Mesenchymal stem cell (in vitro differentiated cells and primary cell): Measurements from ENCODE around the gene CCDC116.

Source experiments
- DNase-seq: peaks from one replicate; pipeline ENCODE4 v3.0.0-alpha.2; 2013
- H2AFZ ChIP-seq: one replicate; pipeline ENCODE4 v1.6.1; 2013; ENCODE audit warnings: low read depth, mild to moderate bottlenecking, control low read depth, inconsistent platforms, low read length, moderate library complexity
- H2AK5ac ChIP-seq: 2 replicates; pipeline ENCODE4 v1.6.1; 2013; ENCODE audit warnings: low read length, moderate library complexity, mild to moderate bottlenecking, inconsistent platforms; ENCODE audit not compliant: severe bottlenecking
- H2BK120ac ChIP-seq: one replicate; pipeline ENCODE4 v1.6.1; 2013; ENCODE audit warnings: low read depth, mild to moderate bottlenecking, inconsistent platforms, low read length, moderate library complexity
- H2BK12ac ChIP-seq, 2 experiments: one replicate each; pipeline ENCODE4 v1.6.1; 2013; ENCODE audit warnings: inconsistent platforms in 2 of 2, low read length in 2 of 2, mild to moderate bottlenecking in 2 of 2, moderate library complexity in 2 of 2, control low read depth in 1 of 2
- H2BK15ac ChIP-seq: one replicate; pipeline ENCODE4 v1.6.1; 2013; ENCODE audit warnings: mild to moderate bottlenecking, low read depth, inconsistent platforms; ENCODE audit not compliant: poor library complexity, severe bottlenecking
- H2BK5ac ChIP-seq: 2 replicates; pipeline ENCODE4 v1.6.1; 2013; ENCODE audit warnings: low read depth, mild to moderate bottlenecking, low read length, control low read depth, inconsistent platforms; ENCODE audit not compliant: poor library complexity, severe bottlenecking
- H3K14ac ChIP-seq, 2 experiments: one replicate each; pipeline ENCODE4 v1.6.1; 2013; ENCODE audit warnings: inconsistent platforms in 2 of 2, low read length in 2 of 2, control low read depth in 1 of 2, mild to moderate bottlenecking in 1 of 2, moderate library complexity in 1 of 2
- H3K18ac ChIP-seq, 2 experiments: one replicate each; pipeline ENCODE4 v1.6.1; 2013; ENCODE audit warnings: inconsistent platforms in 2 of 2, low read length in 2 of 2, control low read depth in 1 of 2, low read depth in 1 of 2, mild to moderate bottlenecking in 1 of 2
- H3K23ac ChIP-seq, 2 experiments: one replicate each; pipeline ENCODE4 v1.6.1; 2013; ENCODE audit warnings: inconsistent platforms in 2 of 2, low read length in 2 of 2, mild to moderate bottlenecking in 2 of 2, moderate library complexity in 2 of 2, control low read depth in 1 of 2
- H3K27ac ChIP-seq: 2 replicates; pipeline ENCODE4 v1.5.1; 2013; ENCODE audit warnings: mild to moderate bottlenecking, moderate library complexity, low read length, control low read depth, inconsistent platforms; ENCODE audit not compliant: poor library complexity, severe bottlenecking
- H3K27me3 ChIP-seq, 2 experiments: 2 replicates each; pipeline versions ENCODE4 v1.6.1 to v1.7.0; 2013; ENCODE audit warnings: low read length in 2 of 2, mild to moderate bottlenecking in 2 of 2, moderate library complexity in 2 of 2, control low read depth in 1 of 2, inconsistent platforms in 1 of 2; ENCODE audit not compliant: control insufficient read depth in 1 of 2, insufficient read depth in 1 of 2
- H3K36me3 ChIP-seq, 2 experiments: 2 replicates each; pipeline versions ENCODE4 v1.6.1 to v1.7.0; 2013; ENCODE audit warnings: low read length in 2 of 2, control low read depth in 1 of 2, inconsistent platforms in 1 of 2, low read depth in 1 of 2, mild to moderate bottlenecking in 1 of 2; ENCODE audit not compliant: insufficient read depth in 2 of 2, control insufficient read depth in 1 of 2
- H3K4ac ChIP-seq, 2 experiments: one replicate each; pipeline ENCODE4 v1.6.1; 2013; ENCODE audit warnings: inconsistent platforms in 2 of 2, low read length in 2 of 2, mild to moderate bottlenecking in 2 of 2, moderate library complexity in 2 of 2, control low read depth in 1 of 2, low read depth in 1 of 2
- H3K4me1 ChIP-seq: 2 replicates; pipeline ENCODE4 v1.6.1; 2013; ENCODE audit warnings: low read depth, low read length, control low read depth; ENCODE audit not compliant: control insufficient read depth, insufficient read depth
- H3K4me2 ChIP-seq: 2 replicates; pipeline ENCODE4 v1.6.1; 2013; ENCODE audit warnings: low read length, mild to moderate bottlenecking, inconsistent platforms; ENCODE audit not compliant: poor library complexity, severe bottlenecking
- H3K4me3 ChIP-seq, 2 experiments: 2 replicates each; pipeline versions ENCODE4 v1.5.1 to v1.7.0; 2013; ENCODE audit warnings: low read length in 2 of 2, mild to moderate bottlenecking in 2 of 2, control low read depth in 1 of 2, low read depth in 1 of 2; ENCODE audit not compliant: insufficient read depth in 1 of 2
- H3K79me1 ChIP-seq: replicated peaks from 2 replicates; pipeline ENCODE4 v1.6.1; 2013; ENCODE audit warnings: mild to moderate bottlenecking, control low read depth, low read length, inconsistent platforms; ENCODE audit not compliant: poor library complexity, severe bottlenecking
- H3K9ac ChIP-seq: 2 replicates; pipeline ENCODE4 v1.7.0; 2013; ENCODE audit warnings: mild to moderate bottlenecking, low read length, moderate library complexity
- H3K9me3 ChIP-seq: 2 replicates; pipeline ENCODE4 v1.7.0; 2013; ENCODE audit warnings: mild to moderate bottlenecking, low read length; ENCODE audit not compliant: control insufficient read depth
- H4K8ac ChIP-seq: one replicate; pipeline ENCODE4 v1.6.1; 2013; ENCODE audit warnings: inconsistent platforms, mild to moderate bottlenecking, low read length, moderate library complexity
- H4K91ac ChIP-seq: one replicate; pipeline ENCODE4 v1.6.1; 2013; ENCODE audit warnings: mild to moderate bottlenecking, low read length, inconsistent platforms
- WGBS: methylation state at CpG from one replicate; pipeline ENCODE4 v1.1.7; 2013; ENCODE audit warnings: mixed read lengths; 5-methylcytosine and 5-hydroxymethylcytosine counted together

CCDC116 gene

DNA sequence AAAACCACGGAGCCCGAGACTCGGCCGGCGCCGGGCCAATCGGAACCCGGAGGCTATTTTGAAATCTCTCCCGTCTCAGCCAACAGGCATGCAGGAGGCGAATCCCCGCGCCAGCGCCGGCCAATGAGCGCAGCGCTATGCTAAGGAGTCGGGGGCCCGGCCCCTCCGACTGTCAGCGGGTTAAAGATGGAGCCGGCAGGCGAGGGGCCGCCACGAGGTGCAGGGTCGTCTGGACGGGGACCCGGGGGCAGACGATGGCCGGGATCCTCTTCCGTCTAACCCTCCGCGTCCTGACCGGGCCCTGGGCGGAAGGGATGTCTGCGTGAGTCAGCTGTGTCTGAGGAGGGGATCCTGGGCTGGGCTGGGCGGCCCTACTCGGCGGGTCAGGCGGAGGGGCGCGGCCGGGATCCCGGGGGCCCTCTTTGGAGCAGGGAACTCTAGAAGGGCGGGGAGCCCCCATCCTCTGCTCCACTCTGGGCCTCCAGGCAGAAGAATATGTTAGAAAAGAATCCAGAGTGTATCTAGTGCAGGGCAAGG is 19.5 kb downstream of the CCDC116 start:
- peak overlapping the region; percentile 65 to 89 for H3K4me3 ChIP-seq
- no peak overlapping the region for H2BK12ac ChIP-seq
- H3K36me3 ChIP-seq = peaks cover 9 to 13% of the 10 kb centered on the region in 2 experiments
- H3K9ac ChIP-seq = peak overlapping the region; percentile 85
- under 1% methylated on average over 43 of the region's 44 CpGs for WGBS
- H2BK5ac ChIP-seq = no peak overlapping the region
- H2BK120ac ChIP-seq = peak overlapping the region; percentile 24
- no peak overlapping the region for H2BK15ac ChIP-seq
- peak; percentile 92 for DNase-seq
- peak overlapping the region; percentile 98 for H3K4me2 ChIP-seq
- peaks cover 16% of the 10 kb centered on the region for H3K4me1 ChIP-seq
- no peak overlapping the region for H2AK5ac ChIP-seq
- peak overlapping the region in 1 of 2 experiments; percentile 55 for H3K14ac ChIP-seq
- no peaks in the 10 kb centered on the region for H3K9me3 ChIP-seq
- peak overlapping the region; percentile 82 for H4K91ac ChIP-seq
- H3K18ac ChIP-seq = peak overlapping the region; percentile 26 to 40
- no peak overlapping the region for H3K27ac ChIP-seq
- peaks cover 17% of the 10 kb centered on the region for H3K79me1 ChIP-seq
- peak overlapping the region in 1 of 2 experiments; percentile 77 for H3K23ac ChIP-seq
- peak overlapping the region; percentile 22 to 70 for H3K4ac ChIP-seq
- peak overlapping the region; percentile 55 for H2AFZ ChIP-seq
- peak overlapping the region; percentile 47 for H4K8ac ChIP-seq
- peaks cover 0 to 6% of the 10 kb centered on the region in 2 experiments for H3K27me3 ChIP-seq

DNA sequence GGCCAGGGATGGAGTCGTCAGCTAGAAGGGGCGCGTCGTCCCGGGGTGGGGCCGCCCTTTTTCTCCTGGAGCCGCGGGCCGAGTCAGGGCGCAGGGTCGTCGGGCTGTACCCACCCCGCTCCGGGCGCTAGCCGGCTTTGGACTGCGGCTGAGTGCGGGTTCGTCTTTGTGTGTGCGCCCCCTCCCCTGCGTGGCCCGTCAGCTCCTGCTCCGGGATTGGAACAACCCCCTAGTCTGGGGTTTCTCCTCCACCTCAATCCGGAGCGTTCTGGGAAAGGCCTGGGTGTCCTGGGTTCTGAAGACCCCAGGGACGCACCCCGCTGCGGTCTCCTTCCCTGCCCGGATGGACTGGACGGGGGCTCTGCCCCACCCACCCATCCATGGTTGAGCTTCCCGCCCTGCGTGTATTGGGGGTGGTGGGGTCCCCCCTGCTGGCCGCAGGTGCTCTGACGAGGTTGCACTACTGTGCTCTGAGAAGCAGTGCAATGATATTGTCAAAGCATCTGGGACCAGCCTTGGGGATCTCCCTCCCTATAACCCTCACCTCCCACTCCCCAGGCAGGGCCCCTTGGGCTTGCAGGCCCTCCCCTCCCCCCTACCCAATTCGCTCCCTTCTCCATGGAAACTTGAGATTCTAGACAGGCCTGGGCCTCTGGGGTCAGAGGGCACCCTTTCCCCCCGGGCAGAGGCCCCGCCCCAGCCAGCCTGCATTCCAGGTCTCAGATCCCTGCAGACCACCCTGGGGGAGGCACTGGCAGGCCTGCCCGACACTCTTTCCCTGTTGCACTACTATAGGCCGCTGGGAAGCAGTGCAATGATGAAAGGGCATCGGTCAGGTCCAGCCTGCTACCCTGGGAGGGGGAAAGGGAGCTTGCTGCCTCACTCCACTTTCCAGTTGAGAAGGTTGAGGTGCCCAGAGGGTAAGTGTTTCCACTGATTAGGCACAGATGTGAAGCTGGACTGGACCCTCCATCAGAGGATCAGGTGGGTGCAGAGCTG is 20.3 kb downstream of the CCDC116 start:
- Histone ChIP-seq H2AFZ (peak overlapping the region; percentile 42), H3K79me1 (peaks cover 16% of the 10 kb centered on the region), H3K9ac (peak overlapping the region; percentile 85), H3K4me3 (peak overlapping the region; percentile 65 to 89), H2BK5ac (no peak overlapping the region), H3K23ac (peak overlapping the region in 1 of 2 experiments; percentile 77), H2BK120ac (peak overlapping the region; percentile 24), H2BK15ac (peak overlapping the region; percentile 57), H4K8ac (peak overlapping the region; percentile 47), H3K27ac (no peak overlapping the region), H3K4ac (peak overlapping the region; percentile 22 to 70), H3K18ac (peak overlapping the region; percentile 26 to 40), H3K4me2 (peak overlapping the region; percentile 98), H2BK12ac (peak overlapping the region in 1 of 2 experiments; percentile 31), H3K27me3 (peaks cover 0 to 9% of the 10 kb centered on the region in 2 experiments), H3K4me1 (peaks cover 24% of the 10 kb centered on the region), H3K36me3 (peaks cover 9 to 11% of the 10 kb centered on the region in 2 experiments), H4K91ac (peak overlapping the region; percentile 82), H3K9me3 (no peaks in the 10 kb centered on the region), H2AK5ac (no peak overlapping the region), H3K14ac (peak overlapping the region in 1 of 2 experiments; percentile 55)
- DNase-seq = no peak
- 4% methylated on average over 40 of the region's 40 CpGs for WGBS

DNA sequence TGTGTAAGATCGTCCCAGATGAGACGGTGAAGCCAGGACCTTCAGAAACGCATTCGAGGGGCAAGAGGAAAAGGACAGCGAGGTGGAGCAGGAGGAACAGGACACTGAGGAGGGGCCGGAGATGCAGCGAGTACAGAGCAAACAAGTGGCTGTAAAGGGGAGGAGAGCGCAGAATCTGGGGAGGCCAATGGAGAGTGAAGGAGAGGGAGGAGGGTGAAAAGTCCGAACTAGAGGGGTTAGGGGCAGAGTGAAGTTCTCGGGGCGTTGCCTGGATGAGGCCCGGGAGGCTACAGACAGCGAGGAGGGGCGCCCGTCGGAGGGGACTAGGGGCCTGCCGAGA is 24.4 kb downstream of the CCDC116 start:
- 34% methylated on average over 17 of the region's 17 CpGs for WGBS
- no peak overlapping the region for H3K27ac ChIP-seq
- DNase-seq = no peak

More for the DNA sequence above, 24.4 kb downstream of the CCDC116 start:
- Histone ChIP-seq H3K4me3 (peak overlapping the region; percentile 61 to 72), H3K27me3 (peaks cover 15 to 32% of the 10 kb centered on the region in 2 experiments), H4K8ac (peak overlapping the region; percentile 1), H3K36me3 (peaks cover 6% of the 10 kb centered on the region in 2 experiments), H2AK5ac (no peak overlapping the region), H2AFZ (peak overlapping the region; percentile 74), H2BK5ac (no peak overlapping the region), H4K91ac (no peak overlapping the region), H3K4me2 (peak overlapping the region; percentile 74), H3K14ac (no peak overlapping the region), H3K9me3 (no peaks in the 10 kb centered on the region), H3K23ac (no peak overlapping the region), H2BK15ac (no peak overlapping the region), H2BK12ac (no peak overlapping the region), H3K79me1 (peaks cover 14% of the 10 kb centered on the region), H3K4ac (no peak overlapping the region), H3K9ac (no peak overlapping the region), H2BK120ac (no peak overlapping the region), H3K4me1 (peaks cover 23% of the 10 kb centered on the region), H3K18ac (peak overlapping the region; percentile 23 to 57)
